Body of pancreas (tissue), 4 donors: ENCODE measurements around the gene NELFB. TPM values are rescaled to one million over a fixed set of nuclear protein-coding genes. Genes with fewer than 3 reads are reported as not detected.
A peak's percentile ranks its signal among the peaks of the same experiment; 100 is the strongest.
"Not testable (repeated sequence)": the region's sequence is repeated elsewhere in the genome, so short reads cannot be mapped to it uniquely, and the experiment has no call there.

Experiments
- ATAC-seq: fragments of 150-250 bp; one replicate; pipeline ENCODE4 v1.9.1; 2016
- DNase-seq, 4 donors: peaks; one replicate each; pipeline ENCODE4 v3.0.0-alpha.2; 2019
- H3K27ac ChIP-seq, 4 donors: fragments of 200-600 bp; sonication (generic); 1 replicate in 3 of 4; 2 replicates in 1 of 4; pipeline versions ENCODE4 v1.5.1 to v1.6.1; 2016 to 2019; ENCODE audit warnings: mild to moderate bottlenecking in 1 of 4, mixed read lengths in 1 of 4, moderate library complexity in 1 of 4
- H3K27me3 ChIP-seq, 2 donors: fragments of 200-600 bp; sonication (generic); one replicate each; pipeline ENCODE4 v1.6.0; 2016; ENCODE audit warnings: mild to moderate bottlenecking in 1 of 2
- H3K36me3 ChIP-seq, 2 donors: fragments of 200-600 bp; sonication (generic); replicated peaks in 1 of 2; 2 replicates each; pipeline ENCODE4 v1.5.1; 2016; ENCODE audit warnings: low read depth in 2 of 2; ENCODE audit not compliant: insufficient read depth in 1 of 2
- H3K4me1 ChIP-seq: fragments of 200-600 bp; sonication (generic); one replicate; pipeline ENCODE4 v1.6.0; 2016
- H3K4me3 ChIP-seq, 2 donors: fragments of 200-600 bp; sonication (generic); 1 replicate in 1 of 2; 2 replicates in 1 of 2; pipeline ENCODE4 v1.5.1; 2016 to 2019
- H3K9me3 ChIP-seq, 3 donors: fragments of 200-600 bp; sonication (generic); 1 replicate in 2 of 3; 2 replicates in 1 of 3; pipeline ENCODE4 v1.5.1; 2016
- CTCF ChIP-seq, 7 experiments: fragments of 450-650 bp in 4 of 7; fragments of 200-600 bp in 3 of 7; sonication (generic) in 3 of 7; IDR thresholded peaks; one replicate each; pipeline ENCODE4 v1.5.1; 2016 to 2019; ENCODE audit warnings: antibody characterized with exemption in 7 of 7
- POLR2A ChIP-seq, 3 donors: fragments of 450-650 bp; IDR thresholded peaks; one replicate each; pipeline ENCODE4 v1.6.1; 2016; ENCODE audit warnings: antibody characterized with exemption in 3 of 3, mild to moderate bottlenecking in 2 of 3
- WGBS, 2 donors: methylation state at CpG; one replicate each; pipeline ENCODE4 v1.1.5; 2017; 5-methylcytosine and 5-hydroxymethylcytosine counted together
- intact Hi-C: fragments of 100-400 bp; cut with DNase I; formaldehyde crosslinking; loops from one replicate; pipeline ENCODE4 v1.15.1; 2023
- total RNA-seq, 2 donors: library from RNA; depleted of rRNA; stranded (reverse); fragments of >200 nt; gene quantifications; one replicate each; pipeline ENCODE4 v1.1.0, GENCODE V29; 2016

Gene NELFB
- total RNA-seq, 2 donors from 2014 or later = 31.3 to 34.2 TPM

GRCh38 chr9:137241490-137242268 lies 13.4 kb upstream of the NELFB start:
- ATAC-seq = peak; percentile 43
- H3K9me3 ChIP-seq = no peaks in the 10 kb centered on the region
- no peaks in the 10 kb centered on the region for H3K27me3 ChIP-seq
- peak overlapping the region; percentile 87 to 97 (median 92) for H3K27ac ChIP-seq
- H3K4me1 ChIP-seq = peaks cover 55% of the 10 kb centered on the region
- DNase-seq = peak; percentile 80 to 90 (median 88)
- 2% methylated on average over 54 of the region's 83 CpGs; no CpG with 5 or more reads in 1 of the 2 donors for WGBS, 2 donors
- intact Hi-C loops = no loop called here
- H3K4me3 ChIP-seq = peak overlapping the region; percentile 71 to 73
- H3K36me3 ChIP-seq = no peaks in the 10 kb centered on the region
- TF ChIP-seq POLR2A (IDR thresholded peaks at IDR 0.05) (peak; percentile 47 to 75 (median 71)), CTCF (IDR thresholded peaks at IDR 0.05) (no peak)

- WGBS, 2 donors = 35 to 70% methylated on average over 8 to 36 of the region's 36 CpGs
- ATAC-seq (no peak), DNase-seq (peak in 1 of 4 donors; percentile 39)
- H3K9me3 ChIP-seq = no peaks in the 10 kb centered on the region
- intact Hi-C loops = no loop called here
- no peaks in the 10 kb centered on the region for H3K36me3 ChIP-seq
- H3K27me3 ChIP-seq = no peaks in the 10 kb centered on the region
- H3K4me1 ChIP-seq = peaks cover 47% of the 10 kb centered on the region
- peak overlapping the region; percentile 87 to 97 (median 92) for H3K27ac ChIP-seq
- no peak for TF ChIP-seq CTCF (IDR thresholded peaks at IDR 0.05)
- peak in 1 of 3 donors; percentile 17 for TF ChIP-seq POLR2A (IDR thresholded peaks at IDR 0.05)
- H3K4me3 ChIP-seq = peak overlapping the region; percentile 71 to 73
Measured at GRCh38 chr9:137242269-137243203, 12.6 kb upstream of the NELFB start.

- DNase-seq, H3K27me3 ChIP-seq, ATAC-seq, H3K9me3 ChIP-seq, intact Hi-C loops, H3K36me3 ChIP-seq, H3K4me3 ChIP-seq: not testable (repeated sequence)
- Histone ChIP-seq H3K27ac (peak overlapping the region; percentile 87 to 97 (median 92)), H3K4me1 (peaks cover 40% of the 10 kb centered on the region)
- WGBS, 2 donors = 46 to 56% methylated on average over 16 to 18 of the region's 18 CpGs
Measured at GRCh38 chr9:137243266-137243625, 11.9 kb upstream of the NELFB start.

GRCh38 chr9:137243626-137244485 lies 11.3 kb upstream of the NELFB start:
- ATAC-seq (no peak), DNase-seq (peak in 1 of 4 donors; percentile 29)
- Histone ChIP-seq H3K36me3 (no peaks in the 10 kb centered on the region), H3K27ac (peak overlapping the region in 3 of 4 donors; percentile 6 to 90 (median 26)), H3K4me1 (peaks cover 33% of the 10 kb centered on the region), H3K27me3 (no peaks in the 10 kb centered on the region), H3K9me3 (no peaks in the 10 kb centered on the region), H3K4me3 (no peak overlapping the region)
- intact Hi-C loops = no loop called here
- TF ChIP-seq POLR2A (IDR thresholded peaks at IDR 0.05) = peak; percentile 3 to 54 (median 28)
- TF ChIP-seq CTCF (IDR thresholded peaks at IDR 0.05) = no peak
- 63 to 64% methylated on average over 12 to 15 of the region's 15 CpGs for WGBS, 2 donors
